H1 (cell line): ENCODE results near the gene PCDH9.

Source experiments
- EP300 ChIP-seq, 2 experiments: IDR thresholded peaks; 1 replicate in 1 of 2; 2 replicates in 1 of 2; pipeline ENCODE4 v1.6.1; 2011 to 2012; ENCODE audit warnings: low read depth in 2 of 2, low read length in 2 of 2, mild to moderate bottlenecking in 2 of 2, borderline replicate concordance in 1 of 2, inconsistent platforms in 1 of 2, moderate library complexity in 1 of 2
- JUND ChIP-seq: IDR thresholded peaks from 2 replicates; pipeline ENCODE4 v1.6.1; 2011; ENCODE audit warnings: mild to moderate bottlenecking, improper control_type of control experiment, low read length
- RNF2 ChIP-seq: fragments of 200-900, 300-1000 bp; sonication (generic); IDR thresholded peaks from 2 replicates; pipeline ENCODE4 v1.7.1; 2016; ENCODE audit warnings: borderline replicate concordance, low read depth, mild to moderate bottlenecking, antibody characterized with exemption, low read length; ENCODE audit not compliant: poor library complexity, severe bottlenecking; ENCODE audit errors: missing control alignments
- SRF ChIP-seq: IDR thresholded peaks from 2 replicates; pipeline ENCODE4 v1.6.1; 2011; ENCODE audit warnings: mild to moderate bottlenecking, low read depth, low read length, moderate library complexity
- TCF12 ChIP-seq: IDR thresholded peaks from 2 replicates; pipeline ENCODE4 v1.6.1; 2011; ENCODE audit warnings: low read depth, mild to moderate bottlenecking, low read length
- YY1 ChIP-seq: IDR thresholded peaks from 2 replicates; pipeline ENCODE4 v1.6.1; 2011; ENCODE audit warnings: low read depth, mild to moderate bottlenecking, low read length
- ZNF274 ChIP-seq: IDR thresholded peaks from 2 replicates; pipeline ENCODE4 v1.7.0; 2012; ENCODE audit warnings: low read length, borderline replicate concordance; ENCODE audit errors: extremely low read depth
- TF ChIP-seq, protein P1 (sequence below), 3 experiments: IDR thresholded peaks; 1 replicate in 2 of 3; 2 replicates in 1 of 3; pipeline versions ENCODE4 v1.5.1 to v1.6.1; 2011; ENCODE audit warnings: low read length in 3 of 3, mild to moderate bottlenecking in 3 of 3, inconsistent platforms in 2 of 3, low read depth in 1 of 3, moderate library complexity in 1 of 3; ENCODE audit not compliant: insufficient read depth in 1 of 3; ENCODE audit errors: control extremely low read depth in 1 of 3
- TF ChIP-seq, protein P2 (sequence below): IDR thresholded peaks from 2 replicates; pipeline ENCODE4 v1.6.1; 2011; ENCODE audit warnings: low read depth, mild to moderate bottlenecking, low read length; ENCODE audit not compliant: insufficient read depth

DNA sequence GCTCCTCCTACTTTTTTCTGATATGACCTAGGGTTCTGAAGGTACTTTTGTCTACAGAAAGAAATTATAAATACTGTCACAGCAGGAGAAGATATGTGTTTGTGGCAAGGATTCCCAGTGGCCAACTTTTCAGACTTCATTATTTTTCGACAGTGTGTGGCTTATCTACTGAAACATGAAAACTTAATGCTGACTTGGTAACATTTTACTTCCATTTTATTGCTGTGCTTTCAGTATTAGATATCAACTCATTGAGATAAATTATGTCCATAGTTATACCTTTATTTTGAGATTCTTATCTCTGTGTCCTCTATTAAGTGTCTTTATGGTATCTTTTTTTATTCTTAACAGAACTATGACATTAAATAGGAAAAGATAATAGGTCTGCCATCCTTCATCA is 700.0 kb downstream of the PCDH9 start:
- TF ChIP-seq, protein P1, sequence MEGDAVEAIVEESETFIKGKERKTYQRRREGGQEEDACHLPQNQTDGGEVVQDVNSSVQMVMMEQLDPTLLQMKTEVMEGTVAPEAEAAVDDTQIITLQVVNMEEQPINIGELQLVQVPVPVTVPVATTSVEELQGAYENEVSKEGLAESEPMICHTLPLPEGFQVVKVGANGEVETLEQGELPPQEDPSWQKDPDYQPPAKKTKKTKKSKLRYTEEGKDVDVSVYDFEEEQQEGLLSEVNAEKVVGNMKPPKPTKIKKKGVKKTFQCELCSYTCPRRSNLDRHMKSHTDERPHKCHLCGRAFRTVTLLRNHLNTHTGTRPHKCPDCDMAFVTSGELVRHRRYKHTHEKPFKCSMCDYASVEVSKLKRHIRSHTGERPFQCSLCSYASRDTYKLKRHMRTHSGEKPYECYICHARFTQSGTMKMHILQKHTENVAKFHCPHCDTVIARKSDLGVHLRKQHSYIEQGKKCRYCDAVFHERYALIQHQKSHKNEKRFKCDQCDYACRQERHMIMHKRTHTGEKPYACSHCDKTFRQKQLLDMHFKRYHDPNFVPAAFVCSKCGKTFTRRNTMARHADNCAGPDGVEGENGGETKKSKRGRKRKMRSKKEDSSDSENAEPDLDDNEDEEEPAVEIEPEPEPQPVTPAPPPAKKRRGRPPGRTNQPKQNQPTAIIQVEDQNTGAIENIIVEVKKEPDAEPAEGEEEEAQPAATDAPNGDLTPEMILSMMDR (IDR thresholded peaks at IDR 0.05; ENCODE audit: control extremely low read depth in 1 of 3, insufficient read depth in 1 of 3, low read depth in 1 of 3, low read length in 3 of 3) = no peak
- TF ChIP-seq, protein P2, sequence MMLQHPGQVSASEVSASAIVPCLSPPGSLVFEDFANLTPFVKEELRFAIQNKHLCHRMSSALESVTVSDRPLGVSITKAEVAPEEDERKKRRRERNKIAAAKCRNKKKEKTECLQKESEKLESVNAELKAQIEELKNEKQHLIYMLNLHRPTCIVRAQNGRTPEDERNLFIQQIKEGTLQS = no peak
- TF ChIP-seq EP300 (IDR thresholded peaks at IDR 0.05; ENCODE audit: borderline replicate concordance in 1 of 2, low read depth in 2 of 2, low read length in 2 of 2) (no peak), ZNF274 (no peak), SRF (no peak), JUND (no peak), YY1 (no peak), TCF12 (no peak), RNF2 (no peak)
